C4-2B (cell line): ENCODE results near the gene CDK14.

Experiments used
- CTCF ChIP-seq: fragments of 450-650 bp; conservative IDR thresholded peaks from 2 replicates; pipeline ENCODE4 v1.5.1; 2017; ENCODE audit warnings: mild to moderate bottlenecking
- ZFX ChIP-seq: fragments of 450-650 bp; IDR thresholded peaks from 2 replicates; pipeline ENCODE4 v1.6.1; 2017

DNA sequence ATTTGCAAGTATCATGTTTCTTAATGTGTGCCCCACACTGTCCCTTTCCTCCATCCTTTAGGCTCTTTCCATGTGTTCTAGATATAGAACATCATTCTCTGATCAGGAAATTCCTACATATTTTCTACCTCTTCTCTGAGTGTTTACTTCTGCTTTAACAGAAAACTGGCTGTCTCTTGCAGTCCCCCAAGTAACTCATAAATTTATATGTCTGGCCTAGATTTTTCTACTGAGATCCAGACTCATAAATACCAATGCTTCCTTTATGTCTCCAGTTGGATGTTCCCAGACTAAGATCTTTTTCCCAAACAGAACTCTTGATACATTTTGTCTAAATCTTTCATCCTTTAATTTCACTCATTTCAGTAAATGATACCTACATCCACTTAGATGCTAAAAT, 181.8 kb downstream of the CDK14 start:
- TF ChIP-seq CTCF: no peak
- no peak for TF ChIP-seq ZFX
